Lower lobe of right lung (tissue), 2 donors: ENCODE measurements around the gene PLCXD1. TPM values are rescaled to one million over a fixed set of nuclear protein-coding genes. Genes with fewer than 3 reads are reported as not detected.
"Not testable (repeated sequence)": the region's sequence is repeated elsewhere in the genome, so short reads cannot be mapped to it uniquely, and the experiment has no call there.

Experiments
- ATAC-seq, 2 donors: fragments of 200-7000 bp; cut with Tn5 transposase; one replicate each; pipeline ENCODE4 v1.9.1; 2020 to 2022; ENCODE audit warnings: mild to moderate bottlenecking in 2 of 2, moderate library complexity in 2 of 2
- DNase-seq: peaks from one replicate; pipeline ENCODE4 v3.0.0-alpha.2; 2020
- H3K27ac ChIP-seq: fragments of 200-600 bp; one replicate; pipeline ENCODE4 v1.8.0; 2022
- H3K27me3 ChIP-seq: fragments of 200-600 bp; one replicate; pipeline ENCODE4 v1.8.0; 2022; ENCODE audit warnings: low read depth
- H3K36me3 ChIP-seq: fragments of 200-600 bp; one replicate; pipeline ENCODE4 v1.8.0; 2022; ENCODE audit warnings: mild to moderate bottlenecking
- H3K4me1 ChIP-seq: fragments of 200-600 bp; one replicate; pipeline ENCODE4 v1.8.0; 2022
- H3K4me3 ChIP-seq: fragments of 200-600 bp; one replicate; pipeline ENCODE4 v1.8.0; 2022; ENCODE audit warnings: mild to moderate bottlenecking
- H3K9me3 ChIP-seq: fragments of 200-600 bp; one replicate; pipeline ENCODE4 v1.8.0; 2022
- CTCF ChIP-seq: fragments of 200-600 bp; IDR thresholded peaks from one replicate; pipeline ENCODE4 v1.8.0; 2022; ENCODE audit warnings: antibody characterized with exemption, mild to moderate bottlenecking
- intact Hi-C: fragments of 100-400 bp; cut with DNase I; formaldehyde crosslinking; loops from one replicate; pipeline ENCODE4 v1.11.0; 2022
- total RNA-seq: library from RNA; stranded (reverse); fragmentation: NEBNext Ultra II Directional; extraction: Animal tissue kit (Norgen Biotek cat#: 25700); gene quantifications from one replicate; pipeline ENCODE4 v1.2.1, GENCODE V29; 2021
- donor health status: DM: no; HTN: yes; CAD: no; lungs with severe emphysema.

The PLCXD1 gene
- total RNA-seq, 1 donor from 2014 or later: 23.7 TPM

DNA sequence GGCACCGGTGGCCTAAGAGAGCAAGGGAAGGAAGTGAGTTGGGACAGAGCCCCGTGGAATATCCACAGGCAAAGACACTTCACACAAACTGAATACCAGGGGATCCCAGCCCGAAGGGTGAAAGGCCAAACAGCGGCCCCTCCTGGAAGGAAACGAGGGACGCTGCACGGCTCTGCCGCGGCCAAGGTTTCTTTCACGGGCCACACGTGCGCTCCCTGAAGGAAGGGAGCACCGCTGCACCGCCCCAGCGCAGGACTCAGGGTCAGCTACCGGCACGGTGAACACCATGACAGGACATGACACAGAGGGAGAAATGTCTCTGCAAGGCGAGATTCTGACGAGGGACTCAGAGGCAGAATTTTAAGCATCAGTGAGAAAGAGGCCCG lies 69.0 kb downstream of the PLCXD1 start:
- no peak overlapping the region for H3K27ac ChIP-seq
- intact Hi-C loops: no loop called here
- DNase-seq (peak; percentile 38), ATAC-seq (no peak)
- no peaks in the 10 kb centered on the region for H3K27me3 ChIP-seq
- TF ChIP-seq CTCF: no peak
- H3K9me3 ChIP-seq: no peaks in the 10 kb centered on the region
- no peak overlapping the region for H3K4me3 ChIP-seq
- H3K4me1 ChIP-seq: no peaks in the 10 kb centered on the region
- no peaks in the 10 kb centered on the region for H3K36me3 ChIP-seq

GRCh38 chrX:350534-351323 lies 69.5 kb downstream of the PLCXD1 start:
- Histone ChIP-seq H3K4me1 (no peaks in the 10 kb centered on the region), H3K36me3 (no peaks in the 10 kb centered on the region), H3K27me3 (no peaks in the 10 kb centered on the region), H3K9me3 (no peaks in the 10 kb centered on the region), H3K4me3 (no peak overlapping the region), H3K27ac (no peak overlapping the region)
- ATAC-seq: no peak
- intact Hi-C loops: no loop called here
- no peak for TF ChIP-seq CTCF
- DNase-seq: peak; percentile 39

DNA sequence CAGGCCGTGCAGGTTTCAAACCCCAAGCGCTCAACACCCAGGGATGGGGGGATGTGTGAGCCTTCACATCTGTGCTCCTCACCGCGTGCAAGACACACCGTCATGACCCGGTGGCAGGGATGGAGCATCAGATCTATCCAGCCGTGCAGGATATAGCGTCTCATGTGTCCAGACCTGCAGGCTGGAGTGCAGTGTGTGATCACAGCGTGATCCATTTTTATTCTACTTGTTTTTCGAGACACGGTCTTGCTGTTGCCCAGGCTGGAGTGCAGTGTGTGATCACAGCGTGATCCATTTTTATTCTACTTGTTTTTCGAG lies 70.1 kb downstream of the PLCXD1 start:
- H3K4me3 ChIP-seq, H3K9me3 ChIP-seq, H3K36me3 ChIP-seq, H3K27ac ChIP-seq, H3K4me1 ChIP-seq, H3K27me3 ChIP-seq, intact Hi-C loops, ATAC-seq: not testable (repeated sequence)
- peak; percentile 38 for DNase-seq

GRCh38 chrX:351736-352135 lies 70.6 kb downstream of the PLCXD1 start:
- ATAC-seq: no peak
- DNase-seq: no peak
- Histone ChIP-seq H3K36me3 (no peaks in the 10 kb centered on the region), H3K27me3 (no peaks in the 10 kb centered on the region), H3K27ac (no peak overlapping the region), H3K4me1 (no peaks in the 10 kb centered on the region), H3K4me3 (no peak overlapping the region), H3K9me3 (no peaks in the 10 kb centered on the region)
- TF ChIP-seq CTCF: no peak
- intact Hi-C loops: no loop called here

- no peak overlapping the region for H3K27ac ChIP-seq
- intact Hi-C loops: no loop called here
- H3K27me3 ChIP-seq: no peaks in the 10 kb centered on the region
- no peak overlapping the region for H3K4me3 ChIP-seq
- ATAC-seq (no peak), DNase-seq (peak; percentile 29)
- no peaks in the 10 kb centered on the region for H3K4me1 ChIP-seq
- H3K36me3 ChIP-seq: no peaks in the 10 kb centered on the region
- no peak for TF ChIP-seq CTCF
- H3K9me3 ChIP-seq: no peaks in the 10 kb centered on the region
Observed at GRCh38 chrX:352181-352580, 71.0 kb downstream of the PLCXD1 start.

DNA sequence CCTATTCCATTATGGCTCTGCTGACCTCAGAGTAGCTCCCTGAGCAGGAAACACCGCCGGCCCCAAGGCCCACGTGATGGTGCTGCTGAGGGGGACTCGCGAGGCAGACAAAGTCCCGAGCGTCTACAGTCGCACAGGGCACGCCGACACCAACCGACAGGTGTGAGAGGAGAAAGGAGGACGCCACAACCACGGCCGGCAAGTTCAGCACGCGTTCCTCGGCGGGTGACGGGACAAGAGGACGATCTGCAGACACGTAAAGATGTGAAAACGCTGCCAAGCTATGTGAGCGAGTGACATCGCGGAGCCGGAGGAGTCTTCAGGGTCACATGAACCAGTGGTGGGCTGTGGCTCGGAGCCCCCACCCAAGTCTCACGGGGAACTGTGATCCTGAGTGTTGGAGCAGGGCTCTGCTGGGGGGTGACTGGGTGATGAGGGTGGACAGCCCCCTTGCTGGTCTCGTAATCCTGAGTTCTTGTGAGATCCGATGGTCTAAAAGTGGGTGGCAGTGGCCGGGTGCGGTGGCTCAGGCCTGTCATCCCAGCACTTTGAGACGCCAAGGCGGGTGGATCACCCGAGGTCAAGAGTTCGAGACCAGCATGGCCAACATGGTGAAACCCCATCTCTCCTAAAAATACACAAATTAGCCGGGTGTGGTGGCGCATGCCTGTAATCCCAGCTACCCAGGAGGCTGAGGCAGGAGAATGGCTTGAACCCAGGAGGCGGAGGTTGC lies 71.6 kb downstream of the PLCXD1 start:
- no peaks in the 10 kb centered on the region for H3K9me3 ChIP-seq
- DNase-seq (peak; percentile 26), ATAC-seq (no peak)
- H3K36me3 ChIP-seq: no peaks in the 10 kb centered on the region
- H3K27ac ChIP-seq: no peak overlapping the region
- H3K4me3 ChIP-seq: no peak overlapping the region
- no peaks in the 10 kb centered on the region for H3K4me1 ChIP-seq
- intact Hi-C loops: no loop called here
- no peaks in the 10 kb centered on the region for H3K27me3 ChIP-seq
- no peak for TF ChIP-seq CTCF
